HCT116 (cell line): ENCODE data around the gene GMPPA. TPM values are rescaled to one million over a fixed set of nuclear protein-coding genes. Genes with fewer than 3 reads are reported as not detected.

ENCODE experiments used
- ATAC-seq: fragments of 200-7000 bp; cut with Tn5 transposase; 2 replicates; pipeline ENCODE4 v1.9.1; 2020; ENCODE audit warnings: mild to moderate bottlenecking, moderate library complexity
- BruUV-seq: library from RNA; stranded (reverse); fragments of 400-500 nt; replicated peaks from 2 replicates; lab custom pipeline; 2021; lab: Mats Ljungman, UMichigan
- CTCF ChIA-PET: fragments of 300-600 bp; sonication (Branson Sonifier 250); formaldehyde crosslinking; loops from one replicate; lab custom pipeline; 2021; ENCODE audit warnings: antibody characterized with exemption; lab: Charles Lee
- POLR2A ChIA-PET: fragments of 300-600, 350-600 bp; sonication (Branson Sonifier 250); formaldehyde crosslinking; loops from one replicate; lab custom pipeline; 2021; ENCODE audit warnings: antibody characterized with exemption; lab: Charles Lee
- RAD21 ChIA-PET, 2 experiments: fragments of 300-600 bp; sonication (Branson Sonifier 250); formaldehyde crosslinking; loops; one replicate each; lab custom pipeline; 2023; ENCODE audit warnings: low total read pairs in 2 of 2; ENCODE audit not compliant: uncharacterized antibody in 2 of 2, unreplicated experiment in 2 of 2, low non-redundant PET in 1 of 2; lab: Charles Lee
- DNase-seq: peaks from one replicate; pipeline ENCODE4 v3.0.0-alpha.2; 2010; ENCODE audit warnings: low read depth, low spot score
- H2AFZ ChIP-seq: fragments of 200-600 bp; shearing (Covaris generic), sonication (generic); 2 replicates; pipeline ENCODE4 v1.6.1; 2017; ENCODE audit warnings: low read depth, mixed run types, mixed read lengths, antibody characterized with exemption, low read length; ENCODE audit not compliant: poor library complexity, severe bottlenecking
- H3K27ac ChIP-seq: 2 replicates; pipeline ENCODE4 v1.5.1; 2012; ENCODE audit warnings: low read depth, low read length
- H3K27me3 ChIP-seq: fragments of 200-600 bp; sonication (generic); 2 replicates; pipeline ENCODE4 v1.6.1; 2016; ENCODE audit warnings: mixed run types, low read length, mixed read lengths; ENCODE audit not compliant: insufficient read depth
- H3K36me3 ChIP-seq, 2 experiments: fragments of 200-500 bp in 1 of 2; fragments of 200-600 bp in 1 of 2; sonication (Bioruptor generic) in 1 of 2; sonication (generic) in 1 of 2; 2 replicates each; pipeline versions ENCODE4 v1.5.1 to v1.6.1; 2014 to 2016; ENCODE audit warnings: low read length in 2 of 2, inconsistent platforms in 1 of 2, mixed read lengths in 1 of 2, mixed run types in 1 of 2; ENCODE audit not compliant: insufficient read depth in 2 of 2, control insufficient read depth in 1 of 2
- H3K4me1 ChIP-seq, 2 experiments: fragments of 200-600 bp in 1 of 2; sonication (generic) in 1 of 2; 2 replicates each; pipeline versions ENCODE4 v1.5.1 to v1.6.1; 2012 to 2017; ENCODE audit warnings: low read length in 2 of 2, inconsistent platforms in 1 of 2, mild to moderate bottlenecking in 1 of 2, mixed read lengths in 1 of 2, mixed run types in 1 of 2, moderate library complexity in 1 of 2; ENCODE audit not compliant: insufficient read depth in 2 of 2, control insufficient read depth in 1 of 2
- H3K4me2 ChIP-seq: fragments of 200-600 bp; sonication (generic); 2 replicates; pipeline ENCODE4 v1.6.1; 2017; ENCODE audit warnings: mixed run types, low read length, mixed read lengths
- H3K4me3 ChIP-seq, 2 experiments: fragments of 200-600 bp in 1 of 2; sonication (generic) in 1 of 2; replicated peaks in 1 of 2; 2 replicates each; pipeline ENCODE4 v1.5.1; 2011 to 2016; ENCODE audit warnings: low read length in 2 of 2, control low read depth in 1 of 2, low read depth in 1 of 2, mild to moderate bottlenecking in 1 of 2, mixed read lengths in 1 of 2, mixed run types in 1 of 2
- H3K79me2 ChIP-seq: fragments of 200-600 bp; sonication (generic); 2 replicates; pipeline ENCODE4 v1.6.1; 2017; ENCODE audit warnings: mild to moderate bottlenecking, mixed run types, low read length, moderate library complexity, mixed read lengths; ENCODE audit not compliant: insufficient read depth
- H3K9ac ChIP-seq: fragments of 200-600 bp; sonication (generic); 2 replicates; pipeline ENCODE4 v1.6.1; 2016; ENCODE audit warnings: low read length, mixed read lengths
- H3K9me2 ChIP-seq: fragments of 200-600 bp; sonication (generic), shearing (Covaris generic); 2 replicates; pipeline ENCODE4 v1.6.1; 2017; ENCODE audit warnings: mixed run types, mild to moderate bottlenecking, moderate library complexity; ENCODE audit not compliant: insufficient read depth
- H3K9me3 ChIP-seq, 2 experiments: fragments of 200-500 bp in 1 of 2; fragments of 200-600 bp in 1 of 2; sonication (Bioruptor generic) in 1 of 2; sonication (generic) in 1 of 2; 2 replicates each; pipeline ENCODE4 v1.6.1; 2014 to 2017; ENCODE audit warnings: low read length in 2 of 2, mixed read lengths in 2 of 2, inconsistent platforms in 1 of 2, low read depth in 1 of 2, mild to moderate bottlenecking in 1 of 2, mixed run types in 1 of 2, moderate library complexity in 1 of 2; ENCODE audit not compliant: control insufficient read depth in 1 of 2, insufficient read depth in 1 of 2
- H4K20me1 ChIP-seq: fragments of 200-600 bp; sonication (generic), shearing (Covaris generic); 2 replicates; pipeline ENCODE4 v1.6.1; 2017; ENCODE audit warnings: mixed run types, mild to moderate bottlenecking, moderate library complexity; ENCODE audit not compliant: insufficient read depth
- CTCF ChIP-seq, 3 experiments: fragments of 200-600 bp in 1 of 3; sonication (generic) in 1 of 3; IDR thresholded peaks in 2 of 3; conservative IDR thresholded peaks in 1 of 3; 2 replicates each; pipeline ENCODE4 v1.5.1; 2012 to 2017; ENCODE audit warnings: low read depth in 2 of 3, low read length in 2 of 3, antibody characterized with exemption in 1 of 3, borderline replicate concordance in 1 of 3, control low read depth in 1 of 3, mild to moderate bottlenecking in 1 of 3, mixed read lengths in 1 of 3, mixed run types in 1 of 3, moderate library complexity in 1 of 3; ENCODE audit not compliant: insufficient read depth in 1 of 3
- EZH2phosphoT487 ChIP-seq: fragments of 200-600 bp; IDR thresholded peaks from 2 replicates; pipeline ENCODE4 v1.6.1; 2018; ENCODE audit warnings: antibody characterized with exemption, borderline replicate concordance
- SIN3A ChIP-seq: IDR thresholded peaks from 2 replicates; pipeline ENCODE4 v1.6.1; 2012; ENCODE audit warnings: low read depth
- ZNF274 ChIP-seq: fragments of 200-500 bp; sonication (Bioruptor generic); IDR thresholded peaks from 2 replicates; pipeline ENCODE4 v1.6.1; 2014; ENCODE audit warnings: mild to moderate bottlenecking, low read depth, low read length, inconsistent platforms
- intact Hi-C: fragments of 100-400 bp; cut with micrococcal nuclease; formaldehyde crosslinking; loops from 2 replicates; pipeline ENCODE4 v1.10.0; 2022
- total RNA-seq: library from RNA; stranded (reverse); gene quantifications from one replicate; pipeline ENCODE4 v1.2.1, GENCODE V29; 2021; ENCODE audit not compliant: unreplicated experiment

Gene GMPPA
- total RNA-seq, 1 experiment from 2014 or later: 71.8 TPM

GRCh38 chr2:219490186-219490585 lies 8.5 kb upstream of the GMPPA start:
- ChIA-PET POLR2A (no interaction called here), CTCF (interaction anchor here (1.7 kb wide), 1 partner anchor 30 kb away, joined by 5 read pairs; no protein-coding TSS in a partner anchor), RAD21 (no interaction called here)
- TF ChIP-seq CTCF (IDR thresholded peaks at IDR 0.05 in 2 of 3, conservative IDR thresholded peaks at IDR 0.05 in 1 of 3; ENCODE audit: borderline replicate concordance in 1 of 3, insufficient read depth in 1 of 3, low read depth in 2 of 3, low read length in 2 of 3) (peak in 2 of 3 experiments; percentile 37 to 38; a peak in 3 of 6 replicates), EZH2phosphoT487 (no peak)
- H3K79me2 ChIP-seq: no peaks in the 10 kb centered on the region
- H3K9ac ChIP-seq: no peak overlapping the region
- intact Hi-C loops: no loop called here
- DNase-seq: no peak
- ATAC-seq: peak; percentile 43; the same call in 1 of the 2 replicates
- peaks cover 2 to 3% of the 10 kb centered on the region in 2 experiments; a peak in 3 of 4 replicates for H3K4me1 ChIP-seq
- no peaks in the 10 kb centered on the region for H3K27me3 ChIP-seq
- BruUV-seq: no TSS peak
- no peaks in the 10 kb centered on the region for H3K36me3 ChIP-seq
- H2AFZ ChIP-seq: no peak overlapping the region
- H3K4me3 ChIP-seq: no peak overlapping the region
- H3K4me2 ChIP-seq: no peak overlapping the region
- H3K9me2 ChIP-seq: no peaks in the 10 kb centered on the region
- H3K27ac ChIP-seq: no peak overlapping the region
- no peaks in the 10 kb centered on the region for H3K9me3 ChIP-seq
- H4K20me1 ChIP-seq: no peaks in the 10 kb centered on the region

- TF ChIP-seq ZNF274 (no peak), SIN3A (no peak)
- Histone ChIP-seq H3K4me2 (no peak overlapping the region), H2AFZ (no peak overlapping the region), H4K20me1 (no peaks in the 10 kb centered on the region), H3K9me3 (no peaks in the 10 kb centered on the region), H3K79me2 (no peaks in the 10 kb centered on the region), H3K9me2 (no peaks in the 10 kb centered on the region), H3K9ac (no peak overlapping the region), H3K4me1 (peaks cover 6 to 7% of the 10 kb centered on the region in 2 experiments), H3K36me3 (no peaks in the 10 kb centered on the region), H3K4me3 (no peak overlapping the region), H3K27ac (no peak overlapping the region), H3K27me3 (no peaks in the 10 kb centered on the region)
- no peak for ATAC-seq
- ChIA-PET CTCF (interaction anchor here (1.7 kb wide), 1 partner anchor 30 kb away, joined by 5 read pairs; no protein-coding TSS in a partner anchor), POLR2A (no interaction called here), RAD21 (interaction anchor here in 1 of 2 experiments (1.6 kb wide), 1 partner anchor 39 kb away, joined by 3 read pairs; no protein-coding TSS in a partner anchor)
- no TSS peak for BruUV-seq
- DNase-seq: no peak
- intact Hi-C loops: no loop called here
Observed at GRCh38 chr2:219490600-219491130, 8.0 kb upstream of the GMPPA start.
